Pericardium fibroblast (primary cell): ENCODE data around the gene TAL2. TPM values are rescaled to one million over a fixed set of nuclear protein-coding genes. Genes with fewer than 3 reads are reported as not detected.

Experiments used
- total RNA-seq: library from RNA; depleted of rRNA; stranded (reverse); fragments of >200 nt; gene quantifications from 2 replicates; pipeline ENCODE4 v1.2.3, GENCODE V29; 2015

Gene TAL2
- total RNA-seq, result not detected in 2 replicates

GRCh38 chr9:105662184-105663104 lies at the start of gene TAL2:
TSS of gene TAL2 (plus strand) at chr9:105662457. CDS start at chr9:105662497, 40 bp downstream.

GRCh38 chr9:105694190-105694847 lies 32.1 kb downstream of the TAL2 start, which contains the start of gene TMEM38B:
TSS of gene TMEM38B (plus strand) at chr9:105694541. CDS start at chr9:105694661, 120 bp downstream.

Other genes with a start within 250 kb of the TAL2 start
- 0.43 and 2.7 TPM in 2 replicates for gene FSD1L, start 214.4 kb upstream of the TAL2 start, total RNA-seq
- gene FKTN, start 104.3 kb upstream of the TAL2 start, total RNA-seq, result 22.0 and 23.7 TPM in 2 replicates
- gene TMEM38B, start 32.1 kb downstream of the TAL2 start, total RNA-seq, result 3.5 and 9.9 TPM in 2 replicates